Caco-2 (cell line): Measurements from ENCODE around the gene CAMK2D. TPM values are rescaled to one million over a fixed set of nuclear protein-coding genes. Genes with fewer than 3 reads are reported as not detected.
"Not testable (repeated sequence)": the region's sequence is repeated elsewhere in the genome, so short reads cannot be mapped to it uniquely, and the experiment has no call there.

ENCODE experiments used
- BruUV-seq: library from RNA; stranded (reverse); fragments of 400-500 nt; replicated peaks from 2 replicates; lab custom pipeline; 2021; lab: Mats Ljungman, UMichigan
- CTCF ChIA-PET: fragments of 300-600 bp; sonication (Branson Sonifier 250); formaldehyde crosslinking; loops from one replicate; lab custom pipeline; 2022; ENCODE audit warnings: antibody characterized with exemption; lab: Charles Lee
- POLR2A ChIA-PET: fragments of 300-600 bp; sonication (Branson Sonifier 250); formaldehyde crosslinking; loops from one replicate; lab custom pipeline; 2022; ENCODE audit warnings: antibody characterized with exemption; lab: Charles Lee
- DNase-seq, 2 experiments: peaks; one replicate each; pipeline versions ENCODE4 v3.0.0 to v3.0.0-alpha.2; 2020 to 2022
- H3K27me3 ChIP-seq: replicated peaks from 2 replicates; pipeline ENCODE4 v1.6.0; 2011; ENCODE audit warnings: low read length; ENCODE audit not compliant: control insufficient read depth, insufficient read depth
- H3K36me3 ChIP-seq: 2 replicates; pipeline ENCODE4 v1.5.1; 2011; ENCODE audit warnings: low read length; ENCODE audit not compliant: control insufficient read depth, insufficient read depth
- H3K4me1 ChIP-seq: fragments of 250-450 bp; sonication (Bioruptor Pico); 2 replicates; pipeline ENCODE4 v1.5.1; 2020; ENCODE audit warnings: mild to moderate bottlenecking
- H3K4me3 ChIP-seq: 2 replicates; pipeline ENCODE4 v1.5.1; 2011; ENCODE audit warnings: low read depth, mild to moderate bottlenecking, control low read depth, low read length
- H3K9me3 ChIP-seq: fragments of 250-450 bp; sonication (Bioruptor Pico); 2 replicates; pipeline ENCODE4 v1.5.1; 2020; ENCODE audit warnings: mild to moderate bottlenecking, moderate library complexity
- H3K27ac Mint-ChIP-seq: one replicate; pipeline ENCODE4 v1.8.0; 2022; ENCODE audit warnings: mixed read lengths; ENCODE audit not compliant: unreplicated experiment
- H3K27me3 Mint-ChIP-seq: one replicate; pipeline ENCODE4 v1.8.0; 2022; ENCODE audit warnings: mixed read lengths; ENCODE audit not compliant: insufficient read depth, unreplicated experiment
- H3K36me3 Mint-ChIP-seq: one replicate; pipeline ENCODE4 v1.8.0; 2022; ENCODE audit warnings: mild to moderate bottlenecking, mixed read lengths; ENCODE audit not compliant: insufficient read depth, unreplicated experiment
- H3K4me1 Mint-ChIP-seq: one replicate; pipeline ENCODE4 v1.8.0; 2022; ENCODE audit warnings: low read depth, mixed read lengths; ENCODE audit not compliant: unreplicated experiment
- H3K4me3 Mint-ChIP-seq: one replicate; pipeline ENCODE4 v1.8.0; 2022; ENCODE audit warnings: mild to moderate bottlenecking, moderate library complexity, mixed read lengths; ENCODE audit not compliant: unreplicated experiment
- H3K9me3 Mint-ChIP-seq: one replicate; pipeline ENCODE4 v1.8.0; 2022; ENCODE audit warnings: mixed read lengths; ENCODE audit not compliant: unreplicated experiment
- intact Hi-C: fragments of 100-400 bp; cut with micrococcal nuclease; formaldehyde crosslinking; loops from one replicate; pipeline ENCODE4 v1.10.0; 2022; ENCODE audit not compliant: unreplicated experiment
- total RNA-seq: library from RNA; stranded (reverse); gene quantifications from 2 replicates; pipeline ENCODE4 v1.2.3, GENCODE V29; 2022
- TF ChIP-seq, protein P1 (sequence below), 2 experiments: fragments of 200-600 bp in 1 of 2; IDR thresholded peaks; 1 replicate in 1 of 2; 2 replicates in 1 of 2; pipeline versions ENCODE4 v1.5.1 to v1.8.0; 2011 to 2022; ENCODE audit warnings: antibody characterized with exemption in 1 of 2, control low read depth in 1 of 2, inconsistent platforms in 1 of 2, low read depth in 1 of 2, low read length in 1 of 2, mild to moderate bottlenecking in 1 of 2, moderate library complexity in 1 of 2; ENCODE audit not compliant: insufficient read depth in 1 of 2, severe bottlenecking in 1 of 2, unreplicated experiment in 1 of 2

The CAMK2D gene
- total RNA-seq, 1 experiment from 2014 or later, result 65.6 TPM

DNA sequence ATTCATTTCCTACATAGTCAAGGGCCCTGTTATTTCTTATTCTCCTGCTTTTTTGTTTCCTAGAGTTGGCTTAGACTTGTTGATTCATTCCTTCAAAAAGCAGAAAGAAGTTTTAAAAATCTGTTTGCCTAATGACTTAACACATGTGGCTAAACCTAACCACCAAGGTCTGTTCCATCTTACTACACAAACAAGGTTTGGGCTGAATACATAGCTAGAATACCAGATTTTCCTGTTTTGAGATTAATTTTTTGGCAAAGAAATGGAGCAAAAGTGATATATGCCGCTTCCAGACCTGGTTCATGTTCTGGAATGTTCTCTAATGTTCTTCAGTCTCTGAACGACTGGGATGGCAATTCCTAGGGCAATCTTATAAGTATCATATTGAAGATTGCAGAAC is 7.4 kb upstream of the CAMK2D start:
- no peaks in the 10 kb centered on the region for H3K27me3 ChIP-seq
- intact Hi-C loops, result no loop called here
- TF ChIP-seq, protein P1, sequence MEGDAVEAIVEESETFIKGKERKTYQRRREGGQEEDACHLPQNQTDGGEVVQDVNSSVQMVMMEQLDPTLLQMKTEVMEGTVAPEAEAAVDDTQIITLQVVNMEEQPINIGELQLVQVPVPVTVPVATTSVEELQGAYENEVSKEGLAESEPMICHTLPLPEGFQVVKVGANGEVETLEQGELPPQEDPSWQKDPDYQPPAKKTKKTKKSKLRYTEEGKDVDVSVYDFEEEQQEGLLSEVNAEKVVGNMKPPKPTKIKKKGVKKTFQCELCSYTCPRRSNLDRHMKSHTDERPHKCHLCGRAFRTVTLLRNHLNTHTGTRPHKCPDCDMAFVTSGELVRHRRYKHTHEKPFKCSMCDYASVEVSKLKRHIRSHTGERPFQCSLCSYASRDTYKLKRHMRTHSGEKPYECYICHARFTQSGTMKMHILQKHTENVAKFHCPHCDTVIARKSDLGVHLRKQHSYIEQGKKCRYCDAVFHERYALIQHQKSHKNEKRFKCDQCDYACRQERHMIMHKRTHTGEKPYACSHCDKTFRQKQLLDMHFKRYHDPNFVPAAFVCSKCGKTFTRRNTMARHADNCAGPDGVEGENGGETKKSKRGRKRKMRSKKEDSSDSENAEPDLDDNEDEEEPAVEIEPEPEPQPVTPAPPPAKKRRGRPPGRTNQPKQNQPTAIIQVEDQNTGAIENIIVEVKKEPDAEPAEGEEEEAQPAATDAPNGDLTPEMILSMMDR (IDR thresholded peaks at IDR 0.05; ENCODE audit: insufficient read depth in 1 of 2, low read depth in 1 of 2, low read length in 1 of 2, severe bottlenecking in 1 of 2, unreplicated experiment in 1 of 2), result no peak
- Mint-ChIP-seq H3K4me3 (no peak overlapping the region), H3K9me3 (peaks cover 11% of the 10 kb centered on the region), H3K36me3 (no peaks in the 10 kb centered on the region), H3K4me1 (peaks cover 30% of the 10 kb centered on the region), H3K27ac (no peak overlapping the region), H3K27me3 (no peaks in the 10 kb centered on the region)
- no TSS peak for BruUV-seq
- no peaks in the 10 kb centered on the region for H3K36me3 ChIP-seq
- H3K4me1 ChIP-seq, result peaks cover 36% of the 10 kb centered on the region
- DNase-seq, result no peak
- H3K9me3 ChIP-seq, result no peaks in the 10 kb centered on the region
- POLR2A ChIA-PET, result no interaction called here
- CTCF ChIA-PET, result no interaction called here
- no peak overlapping the region for H3K4me3 ChIP-seq

- Histone ChIP-seq H3K36me3 (no peaks in the 10 kb centered on the region), H3K27me3 (no peaks in the 10 kb centered on the region), H3K4me3 (no peak overlapping the region), H3K9me3 (no peaks in the 10 kb centered on the region), H3K4me1 (peaks cover 43% of the 10 kb centered on the region)
- CTCF ChIA-PET, result interaction anchor here (1.7 kb wide), 1 partner anchor 219 kb away, joined by 5 read pairs; no protein-coding TSS in a partner anchor
- TF ChIP-seq, protein P1 (IDR thresholded peaks at IDR 0.05; ENCODE audit: insufficient read depth in 1 of 2, low read depth in 1 of 2, low read length in 1 of 2, severe bottlenecking in 1 of 2, unreplicated experiment in 1 of 2), result no peak
- Mint-ChIP-seq H3K4me3 (no peak overlapping the region), H3K36me3 (peaks cover 11% of the 10 kb centered on the region), H3K27me3 (no peaks in the 10 kb centered on the region), H3K9me3 (peaks cover 11% of the 10 kb centered on the region), H3K4me1 (peaks cover 30% of the 10 kb centered on the region), H3K27ac (peak overlapping the region; percentile 87)
- POLR2A ChIA-PET, result no interaction called here
- BruUV-seq, result no TSS peak
- no peak for DNase-seq
- intact Hi-C loops, result no loop called here
These were observed 5.3 kb upstream of the CAMK2D start for GRCh38 chr4:113766882-113767281.

GRCh38 chr4:113764720-113765264 is 3.3 kb upstream of the CAMK2D start:
- DNase-seq, result peak in 1 of 2 experiments; percentile 36
- H3K27me3 ChIP-seq, result no peaks in the 10 kb centered on the region
- H3K4me1 ChIP-seq, result peaks cover 43% of the 10 kb centered on the region
- H3K4me3 ChIP-seq, result no peak overlapping the region
- no peaks in the 10 kb centered on the region for H3K27me3 Mint-ChIP-seq
- peaks cover 30% of the 10 kb centered on the region for H3K4me1 Mint-ChIP-seq
- CTCF ChIA-PET, result interaction anchor here (1.0 to 1.8 kb wide), 2 partner anchors 80 to 217 kb away, joined by 3 to 5 read pairs; no protein-coding TSS in a partner anchor
- POLR2A ChIA-PET, result no interaction called here
- peaks cover 32% of the 10 kb centered on the region for H3K36me3 Mint-ChIP-seq
- no peaks in the 10 kb centered on the region for H3K36me3 ChIP-seq
- no peaks in the 10 kb centered on the region for H3K9me3 ChIP-seq
- peak overlapping the region; percentile 60 for H3K27ac Mint-ChIP-seq
- TF ChIP-seq, protein P1 (IDR thresholded peaks at IDR 0.05; ENCODE audit: insufficient read depth in 1 of 2, low read depth in 1 of 2, low read length in 1 of 2, severe bottlenecking in 1 of 2, unreplicated experiment in 1 of 2), result no peak
- peak overlapping the region; percentile 35 for H3K4me3 Mint-ChIP-seq
- no TSS peak for BruUV-seq
- H3K9me3 Mint-ChIP-seq, result peaks cover 11% of the 10 kb centered on the region
- intact Hi-C loops, result loop anchor here (5.0 kb wide), 3 partner anchors 108 to 618 kb away; no protein-coding TSS in a partner anchor

DNA sequence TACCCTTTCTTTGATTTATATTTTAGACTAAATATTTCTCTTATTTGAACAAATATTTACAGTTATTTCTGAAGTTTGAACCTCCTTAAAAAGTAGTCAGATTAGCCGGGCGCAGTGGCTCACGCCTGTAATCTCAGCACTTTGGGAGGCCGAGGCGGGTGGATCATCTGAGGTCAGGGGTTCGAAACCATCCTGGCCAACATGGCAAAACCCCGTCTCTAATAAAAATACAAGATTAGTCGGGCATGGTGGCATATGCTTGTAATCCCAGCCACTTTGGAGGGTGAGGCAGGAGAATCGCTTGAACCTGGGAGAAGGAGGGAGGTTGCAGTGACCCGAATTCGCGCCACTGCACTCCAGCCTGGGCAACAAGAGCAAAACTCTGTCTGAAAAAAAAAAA is 2.4 kb upstream of the CAMK2D start:
- CTCF ChIA-PET, result interaction anchor here (1.8 kb wide), 1 partner anchor 216 kb away, joined by 5 read pairs; no protein-coding TSS in a partner anchor

More for the DNA sequence above, 2.4 kb upstream of the CAMK2D start:
- H3K4me1 ChIP-seq, result peaks cover 43% of the 10 kb centered on the region
- H3K27me3 Mint-ChIP-seq, H3K9me3 ChIP-seq, H3K36me3 ChIP-seq, H3K4me3 ChIP-seq, DNase-seq, POLR2A ChIA-PET, H3K27me3 ChIP-seq, BruUV-seq: not testable (repeated sequence)
- Mint-ChIP-seq H3K9me3 (peaks cover 11% of the 10 kb centered on the region), H3K4me1 (peaks cover 30% of the 10 kb centered on the region), H3K36me3 (peaks cover 32% of the 10 kb centered on the region), H3K4me3 (peak overlapping the region; percentile 35), H3K27ac (peak overlapping the region; percentile 60)
- intact Hi-C loops, result loop anchor here (5.0 kb wide), 3 partner anchors 108 to 618 kb away; no protein-coding TSS in a partner anchor
